ENCODE results near the gene OR7A5.

DNA sequence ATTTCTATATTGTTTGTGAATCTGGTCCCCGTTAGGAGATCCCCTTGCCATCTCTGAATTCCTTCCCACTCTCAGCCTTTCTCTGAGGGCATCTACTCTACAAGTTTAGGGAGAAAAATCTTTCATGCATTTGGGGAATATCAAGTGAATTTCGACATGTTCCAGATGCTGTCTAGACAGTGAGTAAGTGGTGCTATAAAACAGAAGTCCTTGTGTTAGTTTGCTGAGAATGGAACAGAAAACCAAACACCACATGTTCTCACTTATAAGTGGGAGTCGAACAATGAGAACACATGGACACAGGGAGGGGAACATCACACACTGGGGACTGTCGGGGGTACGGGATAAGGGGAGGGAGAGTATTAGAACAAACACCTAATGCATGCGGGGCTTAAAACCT, 8.6 kb upstream of the OR7A5 start:
- no peak for TF ChIP-seq EZH2 (IDR thresholded peaks at IDR 0.05; ENCODE audit: insufficient read depth, poor library complexity, severe bottlenecking)
- no peak for TF ChIP-seq EZH2phosphoT487 (IDR thresholded peaks at IDR 0.05; ENCODE audit: insufficient read depth, low read depth)

Data from GM23248 (cell line).